MM.1S (cell line): ENCODE results near the gene USP32.

Source experiments
- EZH2phosphoT487 ChIP-seq: fragments of 300-600 bp; sonication (generic); IDR thresholded peaks from 2 replicates; pipeline ENCODE4 v1.6.1; 2018; ENCODE audit warnings: antibody characterized with exemption, low read length
- TF ChIP-seq, protein P1 (sequence below): fragments of 300-600 bp; sonication (generic); IDR thresholded peaks from 2 replicates; pipeline ENCODE4 v1.5.1; 2016; ENCODE audit warnings: antibody characterized with exemption, low read length, mixed read lengths

- TF ChIP-seq, protein P1, sequence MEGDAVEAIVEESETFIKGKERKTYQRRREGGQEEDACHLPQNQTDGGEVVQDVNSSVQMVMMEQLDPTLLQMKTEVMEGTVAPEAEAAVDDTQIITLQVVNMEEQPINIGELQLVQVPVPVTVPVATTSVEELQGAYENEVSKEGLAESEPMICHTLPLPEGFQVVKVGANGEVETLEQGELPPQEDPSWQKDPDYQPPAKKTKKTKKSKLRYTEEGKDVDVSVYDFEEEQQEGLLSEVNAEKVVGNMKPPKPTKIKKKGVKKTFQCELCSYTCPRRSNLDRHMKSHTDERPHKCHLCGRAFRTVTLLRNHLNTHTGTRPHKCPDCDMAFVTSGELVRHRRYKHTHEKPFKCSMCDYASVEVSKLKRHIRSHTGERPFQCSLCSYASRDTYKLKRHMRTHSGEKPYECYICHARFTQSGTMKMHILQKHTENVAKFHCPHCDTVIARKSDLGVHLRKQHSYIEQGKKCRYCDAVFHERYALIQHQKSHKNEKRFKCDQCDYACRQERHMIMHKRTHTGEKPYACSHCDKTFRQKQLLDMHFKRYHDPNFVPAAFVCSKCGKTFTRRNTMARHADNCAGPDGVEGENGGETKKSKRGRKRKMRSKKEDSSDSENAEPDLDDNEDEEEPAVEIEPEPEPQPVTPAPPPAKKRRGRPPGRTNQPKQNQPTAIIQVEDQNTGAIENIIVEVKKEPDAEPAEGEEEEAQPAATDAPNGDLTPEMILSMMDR, result no peak
- no peak for TF ChIP-seq EZH2phosphoT487
Measured at GRCh38 chr17:60393840-60394723, 2.1 kb upstream of the USP32 start.
